ENCODE data around the gene STXBP1.

GRCh38 chr9:127712867-127713266 is 100.8 kb downstream of the STXBP1 start:
- TF ChIP-seq GATA2 (IDR thresholded peaks at IDR 0.05; ENCODE audit: low read depth, low read length) (no peak), GATA3 (IDR thresholded peaks at IDR 0.05; ENCODE audit: low read depth, low read length) (no peak)

Data from SH-SY5Y (cell line).